Uterus (tissue), 2 donors: ENCODE data around the gene AGMO.

Experiments used
- POLR2A ChIP-seq, 2 donors: fragments of 450-650 bp; IDR thresholded peaks; one replicate each; pipeline ENCODE4 v1.6.1; 2016; ENCODE audit warnings: antibody characterized with exemption in 2 of 2, mild to moderate bottlenecking in 1 of 2, moderate library complexity in 1 of 2
- TF ChIP-seq, protein P1 (sequence below), 4 experiments: fragments of 200-600 bp in 2 of 4; fragments of 450-650 bp in 2 of 4; sonication (generic) in 2 of 4; IDR thresholded peaks; one replicate each; pipeline ENCODE4 v1.5.1; 2016 to 2019; ENCODE audit warnings: antibody characterized with exemption in 4 of 4, mild to moderate bottlenecking in 2 of 4, moderate library complexity in 1 of 4

- TF ChIP-seq POLR2A (IDR thresholded peaks at IDR 0.05), result no peak
- TF ChIP-seq, protein P1, sequence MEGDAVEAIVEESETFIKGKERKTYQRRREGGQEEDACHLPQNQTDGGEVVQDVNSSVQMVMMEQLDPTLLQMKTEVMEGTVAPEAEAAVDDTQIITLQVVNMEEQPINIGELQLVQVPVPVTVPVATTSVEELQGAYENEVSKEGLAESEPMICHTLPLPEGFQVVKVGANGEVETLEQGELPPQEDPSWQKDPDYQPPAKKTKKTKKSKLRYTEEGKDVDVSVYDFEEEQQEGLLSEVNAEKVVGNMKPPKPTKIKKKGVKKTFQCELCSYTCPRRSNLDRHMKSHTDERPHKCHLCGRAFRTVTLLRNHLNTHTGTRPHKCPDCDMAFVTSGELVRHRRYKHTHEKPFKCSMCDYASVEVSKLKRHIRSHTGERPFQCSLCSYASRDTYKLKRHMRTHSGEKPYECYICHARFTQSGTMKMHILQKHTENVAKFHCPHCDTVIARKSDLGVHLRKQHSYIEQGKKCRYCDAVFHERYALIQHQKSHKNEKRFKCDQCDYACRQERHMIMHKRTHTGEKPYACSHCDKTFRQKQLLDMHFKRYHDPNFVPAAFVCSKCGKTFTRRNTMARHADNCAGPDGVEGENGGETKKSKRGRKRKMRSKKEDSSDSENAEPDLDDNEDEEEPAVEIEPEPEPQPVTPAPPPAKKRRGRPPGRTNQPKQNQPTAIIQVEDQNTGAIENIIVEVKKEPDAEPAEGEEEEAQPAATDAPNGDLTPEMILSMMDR (IDR thresholded peaks at IDR 0.05), result no peak
Measured at GRCh38 chr7:15515252-15515651, 46.6 kb downstream of the AGMO start.
